ENCODE data around the gene DNAJA4.
"Not testable (repeated sequence)": the region's sequence is repeated elsewhere in the genome, so short reads cannot be mapped to it uniquely, and the experiment has no call there.

The DNAJA4 gene

DNA sequence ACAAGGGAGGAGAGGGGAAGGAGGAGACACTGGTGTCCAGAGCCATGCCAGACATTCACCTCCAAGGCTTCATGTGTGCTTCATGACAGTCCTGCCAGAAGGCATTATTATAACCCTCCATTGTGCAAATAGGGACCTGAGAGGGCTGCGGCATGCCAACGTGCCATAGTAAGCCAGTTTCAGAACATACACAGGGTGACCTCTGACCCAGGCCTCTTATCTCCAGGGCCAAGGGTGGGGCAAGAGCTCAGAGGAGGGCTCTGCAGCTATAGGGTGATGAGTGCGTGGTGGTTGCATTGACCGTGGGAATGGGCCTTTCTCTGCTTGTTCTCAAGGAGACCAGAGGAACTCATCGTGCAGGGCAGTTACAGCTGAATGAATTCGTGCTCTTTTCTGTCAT lies 20.3 kb upstream of the DNAJA4 start:
- H3K4me3 ChIP-seq (replicated peaks; ENCODE audit: low read depth, low read length) = no peak overlapping the region
- no peak for DNase-seq (ENCODE audit: extremely low read depth, low read depth)
- TF ChIP-seq, protein P1, sequence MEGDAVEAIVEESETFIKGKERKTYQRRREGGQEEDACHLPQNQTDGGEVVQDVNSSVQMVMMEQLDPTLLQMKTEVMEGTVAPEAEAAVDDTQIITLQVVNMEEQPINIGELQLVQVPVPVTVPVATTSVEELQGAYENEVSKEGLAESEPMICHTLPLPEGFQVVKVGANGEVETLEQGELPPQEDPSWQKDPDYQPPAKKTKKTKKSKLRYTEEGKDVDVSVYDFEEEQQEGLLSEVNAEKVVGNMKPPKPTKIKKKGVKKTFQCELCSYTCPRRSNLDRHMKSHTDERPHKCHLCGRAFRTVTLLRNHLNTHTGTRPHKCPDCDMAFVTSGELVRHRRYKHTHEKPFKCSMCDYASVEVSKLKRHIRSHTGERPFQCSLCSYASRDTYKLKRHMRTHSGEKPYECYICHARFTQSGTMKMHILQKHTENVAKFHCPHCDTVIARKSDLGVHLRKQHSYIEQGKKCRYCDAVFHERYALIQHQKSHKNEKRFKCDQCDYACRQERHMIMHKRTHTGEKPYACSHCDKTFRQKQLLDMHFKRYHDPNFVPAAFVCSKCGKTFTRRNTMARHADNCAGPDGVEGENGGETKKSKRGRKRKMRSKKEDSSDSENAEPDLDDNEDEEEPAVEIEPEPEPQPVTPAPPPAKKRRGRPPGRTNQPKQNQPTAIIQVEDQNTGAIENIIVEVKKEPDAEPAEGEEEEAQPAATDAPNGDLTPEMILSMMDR (IDR thresholded peaks at IDR 0.05; ENCODE audit: low read depth, low read length, missing control alignments) = no peak

DNA sequence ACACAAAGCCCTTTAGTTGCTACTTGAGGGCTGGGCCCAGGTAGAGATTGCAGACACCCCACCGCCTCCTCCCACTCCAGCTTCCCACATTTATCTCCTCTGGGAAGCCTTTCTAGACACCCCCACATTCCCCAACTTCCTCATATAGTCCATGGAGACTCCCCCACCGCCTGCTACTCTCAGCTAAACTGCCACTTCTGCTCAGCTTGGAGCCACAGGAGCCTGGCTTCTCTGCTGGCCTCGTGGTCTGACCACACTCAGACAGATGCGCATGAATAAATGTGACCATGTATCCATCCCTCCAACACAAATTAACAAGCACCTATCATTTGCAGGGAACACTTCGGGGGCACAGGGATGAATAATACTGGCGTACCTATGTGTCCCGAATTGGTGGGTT lies 19.5 kb upstream of the DNAJA4 start:
- H3K4me3 ChIP-seq (replicated peaks; ENCODE audit: low read depth, low read length) = no peak overlapping the region
- TF ChIP-seq, protein P1 (IDR thresholded peaks at IDR 0.05; ENCODE audit: low read depth, low read length, missing control alignments) = no peak
- DNase-seq (ENCODE audit: extremely low read depth, low read depth) = no peak

- H3K4me3 ChIP-seq (replicated peaks; ENCODE audit: low read depth, low read length); DNase-seq (ENCODE audit: extremely low read depth, low read depth): not testable (repeated sequence)
These were observed 19.0 kb upstream of the DNAJA4 start for GRCh38 chr15:78245392-78245791.

GRCh38 chr15:78245976-78246620 lies 18.3 kb upstream of the DNAJA4 start:
- H3K4me3 ChIP-seq (replicated peaks; ENCODE audit: low read depth, low read length); DNase-seq (ENCODE audit: extremely low read depth, low read depth): not testable (repeated sequence)

- no peak for DNase-seq (ENCODE audit: extremely low read depth, low read depth)
- H3K4me3 ChIP-seq (replicated peaks; ENCODE audit: low read depth, low read length) = no peak overlapping the region
- TF ChIP-seq, protein P1 (IDR thresholded peaks at IDR 0.05; ENCODE audit: low read depth, low read length, missing control alignments) = no peak
These were observed 16.5 kb upstream of the DNAJA4 start for GRCh38 chr15:78247911-78248310.

DNA sequence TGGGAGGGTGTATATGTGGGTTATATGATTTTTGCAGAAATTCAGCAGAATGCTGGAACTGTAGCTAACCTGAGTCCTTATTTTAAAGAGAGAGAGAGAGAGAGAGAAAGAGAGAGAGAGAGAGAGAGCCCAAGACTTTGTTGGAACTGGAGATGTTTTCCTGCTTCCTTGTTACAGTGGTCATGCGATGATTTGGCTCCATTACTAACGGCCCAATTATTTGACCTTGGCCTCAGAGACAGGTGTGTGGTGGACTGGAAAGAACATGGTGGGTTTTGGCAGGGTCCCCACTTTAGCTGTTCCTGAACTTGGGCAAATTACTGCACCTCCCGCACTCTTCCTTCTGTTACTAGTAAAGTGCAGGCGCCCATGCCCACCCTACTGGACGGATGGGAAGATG lies 15.2 kb upstream of the DNAJA4 start:
- no peak for DNase-seq (ENCODE audit: extremely low read depth, low read depth)
- H3K4me3 ChIP-seq (replicated peaks; ENCODE audit: low read depth, low read length) = no peak overlapping the region
- TF ChIP-seq, protein P1 (IDR thresholded peaks at IDR 0.05; ENCODE audit: low read depth, low read length, missing control alignments) = no peak

DNA sequence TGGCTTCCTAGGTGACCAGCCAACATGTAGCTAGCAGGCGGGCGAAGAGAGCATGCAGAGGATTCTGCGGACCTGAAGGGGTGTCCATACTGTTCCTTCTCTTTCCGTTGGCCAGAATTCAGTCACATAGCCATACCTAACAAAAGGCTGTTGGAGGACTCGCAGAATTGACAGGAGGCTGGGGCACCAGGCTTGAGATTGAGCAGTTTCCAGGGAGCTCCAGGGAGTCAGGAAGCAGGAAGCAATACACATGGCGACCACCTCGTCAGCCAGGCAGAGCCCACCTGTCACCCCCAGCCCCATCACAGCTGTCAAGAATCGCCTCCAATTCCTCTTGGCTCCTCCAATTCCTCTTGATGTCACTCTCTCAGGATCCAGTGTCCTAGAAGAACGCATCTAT lies 13.2 kb upstream of the DNAJA4 start:
- H3K4me3 ChIP-seq (replicated peaks; ENCODE audit: low read depth, low read length) = no peak overlapping the region
- TF ChIP-seq, protein P1 (IDR thresholded peaks at IDR 0.05; ENCODE audit: low read depth, low read length, missing control alignments) = no peak
- DNase-seq (ENCODE audit: extremely low read depth, low read depth) = no peak

- no peak overlapping the region for H3K4me3 ChIP-seq (replicated peaks; ENCODE audit: low read depth, low read length)
- DNase-seq (ENCODE audit: extremely low read depth, low read depth) = no peak
- TF ChIP-seq, protein P1 (IDR thresholded peaks at IDR 0.05; ENCODE audit: low read depth, low read length, missing control alignments) = no peak
These were observed 8.8 kb upstream of the DNAJA4 start for GRCh38 chr15:78255421-78256043.

Measured in HFF-Myc (cell line).